HG02623 (cell line): Measurements from ENCODE around the gene SAXO1.

ENCODE experiments used
- ATAC-seq: cut with Tn5 transposase; IDR thresholded peaks from one replicate; pipeline ENCODE4 v1.9.1; 2021; ENCODE audit warnings: moderate library complexity; ENCODE audit not compliant: unreplicated experiment

SAXO1 gene

DNA sequence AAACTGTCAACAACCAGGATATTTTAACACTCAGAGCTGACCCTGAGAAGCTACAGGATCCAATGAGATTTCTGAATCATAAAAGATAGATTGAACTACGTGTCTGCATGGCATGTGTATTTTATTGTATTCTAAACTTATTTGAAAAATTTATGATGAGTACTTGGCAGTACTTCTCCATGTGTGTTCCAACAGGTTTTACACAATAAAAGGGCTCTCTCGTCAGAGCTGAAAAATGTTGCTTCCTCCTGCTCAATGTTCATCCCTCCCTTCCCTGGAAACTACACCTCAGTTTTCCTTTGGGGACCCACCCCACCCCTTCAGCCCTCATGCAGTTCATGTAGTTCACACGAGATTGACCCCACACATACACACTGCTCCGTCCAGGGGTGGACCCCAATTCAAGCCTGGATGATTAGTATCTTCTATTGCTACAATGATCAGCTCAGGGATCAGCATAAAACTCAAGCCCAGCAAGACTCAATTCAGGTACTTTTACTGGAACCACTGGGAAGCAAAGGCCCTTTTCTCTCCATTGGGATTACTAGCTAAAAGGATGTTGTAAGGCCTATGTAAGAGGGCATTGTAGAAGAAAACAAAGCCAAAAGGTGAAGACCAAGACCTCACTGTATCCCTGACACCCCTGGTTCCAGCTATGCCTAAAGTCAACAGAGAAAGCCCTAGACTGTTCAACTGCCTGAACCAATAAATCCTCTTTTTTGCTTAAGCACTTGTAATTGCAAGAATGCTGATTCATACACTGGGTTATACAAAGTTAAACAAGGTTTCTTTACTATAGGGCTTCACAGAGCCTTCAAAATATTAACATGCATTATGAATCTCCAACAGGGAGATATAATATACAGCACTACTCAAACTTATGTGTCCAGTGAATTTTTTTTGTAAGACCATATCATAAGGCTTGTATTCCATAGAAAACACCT is 112.6 kb downstream of the SAXO1 start:
- no peak for ATAC-seq

DNA sequence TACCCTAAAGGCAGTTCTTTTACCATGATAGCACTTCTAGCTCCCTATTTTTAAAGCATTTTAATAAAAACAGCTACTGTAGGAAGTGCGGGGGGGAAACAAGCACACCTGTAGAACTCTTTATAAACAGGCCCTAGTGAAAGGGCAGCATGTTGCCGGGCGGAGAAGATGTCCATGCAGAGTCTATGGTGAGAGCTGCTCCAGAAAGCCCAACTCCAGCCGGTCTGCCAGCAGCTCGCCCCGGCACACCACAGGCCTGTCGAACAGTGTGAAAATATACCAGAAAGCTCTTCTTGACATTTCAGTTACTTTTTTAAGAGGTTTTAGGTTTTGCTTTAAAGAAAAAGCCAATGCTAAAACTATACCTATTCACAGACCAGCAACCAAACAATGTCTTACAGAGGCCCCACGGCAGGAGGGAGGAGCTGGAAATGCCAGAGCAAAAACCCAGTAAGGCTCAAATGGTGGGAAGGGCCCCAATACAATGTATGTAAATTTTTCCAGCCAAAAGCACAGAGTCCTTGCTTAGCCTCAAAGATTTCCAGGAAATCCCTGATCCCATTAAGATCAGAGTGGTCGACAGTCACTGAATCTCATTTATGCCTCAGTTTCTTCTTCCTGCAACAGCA is 121.2 kb downstream of the SAXO1 start:
- no peak for ATAC-seq

DNA sequence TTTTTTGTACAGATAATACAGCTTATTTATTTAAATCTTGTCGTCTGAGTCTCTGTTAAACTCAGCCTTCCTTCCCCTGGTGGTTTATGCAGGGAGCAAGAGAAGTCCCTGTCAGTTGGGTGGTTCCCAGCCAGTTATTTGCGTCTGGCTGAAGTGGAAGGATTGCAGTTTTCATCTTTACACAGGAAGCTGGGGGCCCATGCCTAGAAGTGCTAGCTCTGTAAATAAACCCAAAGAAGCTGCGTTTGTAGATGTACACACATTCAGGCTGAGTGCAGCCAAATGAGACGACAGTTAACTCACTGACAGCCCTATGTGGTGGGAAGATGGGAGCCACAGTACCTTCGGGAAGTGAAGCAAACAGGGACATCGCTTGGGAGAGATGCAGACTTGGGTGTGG is 122.1 kb downstream of the SAXO1 start:
- ATAC-seq: no peak

DNA sequence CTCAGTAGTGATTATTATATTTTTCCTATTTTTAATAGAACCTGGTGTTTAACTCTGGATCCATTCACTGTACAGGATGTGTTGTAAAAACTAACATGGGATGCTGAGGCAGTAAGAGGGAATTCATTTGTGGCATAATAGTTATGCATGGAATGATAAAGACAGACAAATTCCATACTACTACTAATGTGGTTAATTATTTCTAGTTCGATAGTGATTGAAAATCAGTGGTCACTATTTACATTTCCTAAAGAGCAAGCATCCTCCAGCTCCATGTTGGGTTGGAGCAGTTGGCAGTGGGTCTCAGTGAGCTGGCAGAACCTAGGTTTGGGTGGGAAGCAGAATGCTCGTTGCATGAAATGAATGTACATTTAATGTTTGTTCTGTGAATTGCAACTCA is 122.6 kb downstream of the SAXO1 start:
- ATAC-seq: no peak

DNA sequence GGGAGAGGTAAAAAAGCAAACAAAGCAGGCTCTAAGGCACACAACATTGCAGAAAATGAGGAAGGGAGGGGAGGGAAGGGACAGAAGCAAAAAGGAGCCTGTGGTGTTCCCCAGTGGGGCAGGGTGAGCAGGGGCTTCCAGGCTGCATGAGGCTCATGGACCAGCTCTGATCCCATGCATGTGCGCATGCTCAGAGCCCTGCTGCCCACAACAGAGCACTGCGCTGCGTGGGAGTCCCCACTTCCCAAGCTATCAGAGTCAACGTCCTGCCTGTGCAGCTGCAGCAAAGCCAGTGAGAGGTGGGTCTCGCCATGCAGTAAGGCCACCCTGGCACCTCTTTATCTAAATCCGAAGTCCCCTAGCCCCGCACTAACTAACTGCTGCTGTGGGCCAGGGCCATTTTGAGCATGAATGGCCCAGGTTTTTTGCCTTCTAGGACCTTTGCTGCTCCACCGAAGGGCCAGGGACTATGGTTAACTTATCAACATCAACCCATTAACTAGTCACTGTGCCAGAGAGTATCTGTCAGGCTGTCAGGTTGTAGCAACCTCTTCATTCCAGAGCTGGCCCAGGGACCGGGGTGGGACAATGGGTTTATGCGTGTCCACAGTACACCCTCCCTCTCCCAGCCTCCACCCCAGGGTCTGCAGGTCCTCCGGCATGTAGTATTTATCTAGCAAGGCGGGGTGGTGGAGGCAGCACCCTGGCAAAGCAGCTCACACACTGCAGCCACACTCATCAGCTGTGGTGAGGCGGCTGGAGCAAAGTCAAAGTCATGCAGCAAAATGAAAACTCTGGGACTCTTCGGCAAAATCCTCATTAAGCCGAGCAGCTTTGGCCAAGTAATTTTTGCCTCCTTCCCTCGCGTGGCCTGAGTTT is 123.6 kb downstream of the SAXO1 start:
- no peak for ATAC-seq

DNA sequence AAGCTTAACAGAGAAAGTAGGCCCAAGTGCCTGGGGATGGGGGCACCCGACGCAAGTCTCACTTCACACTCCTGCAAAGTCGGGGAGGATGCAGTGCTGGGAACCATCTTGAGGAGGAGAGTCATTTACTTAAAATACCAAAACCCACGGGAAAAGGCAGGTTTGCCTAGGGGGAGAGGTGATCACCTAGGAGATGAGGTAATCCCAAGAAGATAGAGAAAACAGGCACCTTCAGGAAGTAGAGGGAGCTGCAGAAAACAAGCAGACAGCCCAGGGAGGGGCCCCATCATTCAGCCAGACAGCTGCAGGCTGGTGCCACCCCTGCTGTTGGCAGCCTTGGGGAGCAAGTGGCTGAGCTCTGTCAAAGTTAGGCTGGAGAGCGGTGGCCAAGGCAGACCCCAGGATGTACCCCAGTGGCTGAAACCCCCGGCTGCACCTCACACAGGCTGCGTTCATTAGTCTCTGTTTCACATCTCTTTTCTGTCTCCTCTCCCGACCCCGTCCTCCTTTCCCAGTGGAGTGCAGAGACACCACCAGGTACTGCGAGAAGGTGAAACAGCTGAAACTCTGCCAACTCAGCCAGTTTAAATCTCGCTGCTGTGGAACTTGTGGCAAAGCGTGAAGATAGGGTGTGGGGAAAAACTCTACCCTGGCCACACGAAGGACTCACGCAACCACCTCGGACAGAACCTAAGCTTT is 124.9 kb downstream of the SAXO1 start:
- no peak for ATAC-seq

DNA sequence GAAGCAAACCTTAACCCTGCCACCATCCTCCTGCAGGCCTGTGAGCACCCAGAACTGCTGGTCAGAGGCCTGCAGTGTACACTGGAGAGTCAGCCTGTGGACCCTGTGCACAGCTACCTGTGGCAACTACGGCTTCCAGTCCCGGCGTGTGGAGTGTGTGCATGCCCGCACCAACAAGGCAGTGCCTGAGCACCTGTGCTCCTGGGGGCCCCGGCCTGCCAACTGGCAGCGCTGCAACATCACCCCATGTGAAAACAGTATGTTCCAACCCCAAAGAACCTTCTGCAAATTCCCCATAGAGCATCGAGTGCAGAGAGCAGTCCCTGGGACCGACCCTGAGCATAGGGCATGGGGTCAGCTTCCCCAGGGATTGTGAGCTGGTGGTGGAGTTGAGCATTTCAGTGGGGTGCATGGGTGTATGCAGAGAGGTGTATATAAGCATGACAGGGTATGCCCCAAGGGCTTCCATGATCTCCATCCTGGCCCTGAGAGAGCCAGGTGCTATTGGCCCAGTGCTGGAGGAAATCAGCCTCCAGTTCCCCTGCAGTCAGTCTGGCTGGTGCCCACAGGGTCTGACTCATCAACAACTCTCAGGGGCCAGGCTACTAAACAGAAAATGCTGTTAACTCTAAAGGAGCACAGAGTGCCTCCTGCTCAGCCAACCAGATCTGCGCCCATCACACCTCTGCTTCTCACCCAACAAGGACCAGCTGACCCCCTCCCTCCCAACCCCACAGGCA is 126.2 kb downstream of the SAXO1 start:
- ATAC-seq: no peak

DNA sequence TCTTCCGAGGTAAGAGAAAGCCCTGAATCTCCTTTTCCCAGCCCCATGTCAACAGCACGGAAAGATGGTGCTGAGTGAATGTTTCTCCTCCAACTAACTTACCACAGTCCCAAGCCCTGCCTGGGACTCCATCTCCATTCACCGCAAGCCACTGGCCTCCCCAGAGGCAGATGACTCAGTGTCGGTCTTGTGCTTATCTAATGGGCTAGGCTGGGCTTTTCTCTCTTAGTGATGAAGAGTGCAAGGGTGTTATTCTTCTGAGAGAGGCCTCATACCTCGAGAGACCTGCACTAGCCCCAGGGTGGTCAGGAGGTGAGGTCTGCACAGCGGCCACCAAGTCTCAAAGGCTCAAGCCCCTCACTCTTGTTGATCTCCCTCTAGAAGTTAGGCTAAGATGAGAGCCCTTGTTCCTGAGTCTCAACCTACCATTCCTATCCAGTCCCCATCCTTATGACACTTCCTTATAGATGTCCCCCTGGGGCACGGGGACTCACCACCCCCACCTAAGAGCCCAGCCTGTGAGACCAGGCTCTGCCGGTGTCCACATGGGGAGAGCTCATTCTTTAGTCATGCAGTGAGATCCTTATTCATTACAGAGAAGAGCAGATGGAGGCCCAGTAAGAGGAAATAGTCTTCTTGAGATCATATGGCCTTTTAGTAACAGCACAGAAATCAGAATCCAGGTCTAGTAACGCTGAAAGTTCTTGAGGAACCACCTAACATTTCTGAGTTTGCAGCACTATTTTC is 127.0 kb downstream of the SAXO1 start:
- no peak for ATAC-seq

DNA sequence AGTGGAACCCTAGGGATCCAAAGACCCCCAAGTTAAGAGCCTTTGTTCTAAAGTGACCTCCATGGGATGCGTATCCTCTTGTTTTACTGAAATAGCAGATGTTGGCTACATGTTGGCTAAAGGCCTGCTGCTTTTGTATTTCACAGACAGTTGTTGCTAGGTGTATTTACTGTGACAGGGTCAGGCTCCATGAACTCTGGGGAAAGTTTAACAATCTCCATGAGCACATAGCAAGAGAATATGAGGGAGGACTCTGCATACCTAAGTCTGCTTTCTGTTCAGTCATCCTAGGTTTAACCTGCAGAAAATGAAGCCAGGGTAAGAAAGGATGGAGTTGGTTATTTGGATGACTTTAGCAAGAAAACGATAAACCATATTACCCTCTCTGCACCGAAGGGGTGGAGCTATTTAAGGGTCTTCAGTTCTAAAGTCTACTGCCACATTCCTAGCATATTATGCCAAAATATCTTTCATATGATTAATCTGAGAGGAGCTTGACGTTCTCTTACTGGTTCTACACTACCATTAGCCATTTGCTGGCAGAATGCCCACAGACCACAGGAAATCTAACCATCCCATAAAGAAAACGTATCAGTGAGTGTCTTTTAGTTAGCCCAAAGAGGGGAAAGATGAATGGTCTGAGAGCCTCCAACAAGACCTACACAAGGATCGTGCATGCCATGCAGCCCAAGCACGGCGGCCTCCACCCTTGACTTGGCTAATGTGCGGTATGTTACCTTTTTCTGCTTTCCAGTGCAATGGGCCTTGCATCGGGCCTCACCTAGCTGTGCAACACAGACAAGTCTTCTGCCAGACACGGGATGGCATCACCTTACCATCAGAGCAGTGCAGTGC is 127.8 kb downstream of the SAXO1 start:
- ATAC-seq: no peak

DNA sequence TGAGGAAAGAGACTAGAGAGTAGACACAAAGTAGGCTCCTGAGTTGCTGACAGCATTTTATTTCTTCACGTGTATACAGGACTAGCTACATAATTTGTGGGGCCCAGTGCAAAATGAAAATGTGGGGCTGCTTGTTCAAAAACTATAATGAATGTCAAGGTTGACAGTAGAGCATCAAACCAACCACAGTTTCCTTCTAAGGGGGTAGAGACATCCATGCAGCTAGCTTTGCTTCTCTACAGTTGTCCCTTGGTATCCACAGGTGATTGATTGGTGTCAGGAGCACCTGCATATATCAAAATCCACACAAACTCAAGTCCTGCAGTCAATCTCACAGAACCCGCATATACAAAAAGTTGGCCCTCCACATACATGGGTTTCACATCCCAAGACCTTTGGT is 129.6 kb downstream of the SAXO1 start:
- no peak for ATAC-seq

DNA sequence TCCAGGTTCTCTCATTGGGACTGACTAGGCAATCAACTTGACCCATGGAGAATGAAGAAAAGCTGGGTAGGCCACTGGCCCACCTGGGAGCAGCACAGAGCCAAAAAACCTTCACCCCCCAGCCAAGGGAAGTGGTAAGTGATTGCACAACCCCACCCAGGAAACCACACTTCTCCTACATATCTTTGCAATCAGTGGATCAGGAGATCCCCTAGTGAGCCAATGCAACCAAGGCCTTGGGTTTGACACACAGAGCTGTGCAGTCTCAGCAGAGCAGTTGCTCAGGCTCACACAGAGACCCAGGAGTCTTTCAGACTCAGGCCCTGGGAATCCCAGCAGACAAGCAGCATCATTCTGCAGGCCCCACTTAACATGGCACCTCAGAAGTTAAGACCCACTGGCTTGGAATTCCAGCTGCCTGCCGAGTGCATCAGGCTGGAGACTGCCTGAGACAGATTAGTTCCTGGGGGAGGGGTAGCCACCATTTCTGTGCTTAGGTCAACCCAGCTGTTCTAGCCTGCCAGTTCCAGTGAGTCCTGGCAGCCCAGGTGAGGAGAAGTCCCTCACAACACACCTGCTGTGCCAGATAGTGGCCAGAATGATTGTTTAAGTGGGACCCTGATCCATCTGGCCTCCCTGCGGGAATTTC is 136.4 kb downstream of the SAXO1 start:
- no peak for ATAC-seq

DNA sequence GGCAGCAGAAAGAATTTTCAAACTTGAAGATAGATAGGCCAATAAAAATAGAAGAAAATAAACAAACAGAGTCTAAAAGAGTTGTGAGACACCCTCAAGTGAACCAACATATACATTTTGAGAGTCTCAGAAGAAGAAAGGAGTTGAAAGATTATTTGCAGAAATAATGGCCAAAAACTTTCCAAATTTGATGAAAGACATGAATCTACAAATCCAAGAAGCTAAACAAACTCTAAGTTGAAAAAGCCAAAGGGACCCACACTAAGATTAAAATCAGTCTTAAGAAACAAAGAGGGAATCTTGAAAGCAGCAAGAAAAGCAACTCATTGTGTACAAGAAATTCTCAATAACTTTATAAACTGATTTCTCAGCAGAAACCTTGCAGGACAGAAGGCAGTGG is 137.0 kb downstream of the SAXO1 start:
- no peak for ATAC-seq

DNA sequence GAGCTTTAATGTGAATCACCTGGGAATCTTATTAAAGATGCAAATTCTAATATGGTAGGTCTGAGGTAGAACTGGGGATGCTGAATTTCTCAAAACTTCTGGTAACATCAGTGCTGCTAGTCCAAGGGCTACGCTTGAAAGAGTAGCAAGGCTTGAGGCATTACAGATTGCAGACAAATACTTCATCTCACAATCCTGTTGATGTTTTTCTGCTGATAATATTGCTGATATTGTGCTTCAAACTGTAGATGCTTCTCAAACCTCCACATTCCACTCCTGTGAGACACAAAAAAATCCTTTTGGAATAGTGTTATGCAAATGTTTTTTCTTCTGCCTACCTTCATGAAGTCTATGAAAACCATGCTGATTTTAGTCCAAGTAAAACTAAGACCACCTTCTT is 139.5 kb downstream of the SAXO1 start:
- no peak for ATAC-seq

DNA sequence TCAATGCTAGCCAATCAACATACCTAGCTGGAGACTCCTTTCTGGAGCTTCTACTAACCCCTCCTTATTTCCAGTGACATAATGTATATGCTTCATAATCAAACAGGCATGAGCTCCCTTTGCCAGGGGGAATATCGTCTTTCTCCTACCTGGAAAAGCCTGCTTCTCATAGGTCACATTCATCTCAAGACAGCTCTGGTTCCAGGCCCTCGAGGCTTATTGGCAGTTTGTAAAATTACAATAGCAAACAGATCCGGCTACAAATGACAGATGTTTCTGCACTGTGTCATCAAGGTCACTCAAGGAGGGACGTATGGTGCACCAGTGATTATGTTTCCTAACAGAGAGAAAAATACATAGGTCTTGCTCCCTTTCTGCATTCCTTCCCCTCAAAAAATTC is 140.0 kb downstream of the SAXO1 start:
- ATAC-seq: no peak

DNA sequence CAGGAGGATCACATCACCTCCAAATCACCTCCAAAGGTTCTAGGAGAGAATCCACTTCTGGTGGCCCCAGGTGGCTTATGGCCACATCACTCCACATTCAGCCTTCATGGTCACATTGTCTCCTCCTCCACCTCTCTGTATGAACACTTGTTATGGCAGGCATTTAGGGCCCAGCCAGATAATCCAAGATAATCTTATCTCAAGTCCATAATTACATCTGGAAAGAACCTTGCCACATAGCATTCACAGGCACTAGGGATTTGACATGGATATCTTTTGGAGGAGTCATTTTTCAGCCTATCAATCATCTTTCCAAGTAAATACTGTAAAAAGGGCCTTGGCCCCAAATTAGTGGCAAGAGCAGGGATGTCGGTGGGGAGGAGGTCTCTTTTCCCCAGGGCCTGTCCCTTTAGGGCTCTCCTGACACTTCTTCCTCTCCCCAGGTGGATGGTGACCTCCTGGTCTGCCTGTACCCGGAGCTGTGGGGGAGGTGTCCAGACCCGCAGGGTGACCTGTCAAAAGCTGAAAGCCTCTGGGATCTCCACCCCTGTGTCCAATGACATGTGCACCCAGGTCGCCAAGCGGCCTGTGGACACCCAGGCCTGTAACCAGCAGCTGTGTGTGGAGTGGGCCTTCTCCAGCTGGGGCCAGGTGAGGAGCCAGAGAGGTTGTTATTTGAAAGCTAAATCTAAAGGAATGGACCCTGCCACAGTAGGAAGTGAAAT is 140.9 kb downstream of the SAXO1 start:
- ATAC-seq: no peak

DNA sequence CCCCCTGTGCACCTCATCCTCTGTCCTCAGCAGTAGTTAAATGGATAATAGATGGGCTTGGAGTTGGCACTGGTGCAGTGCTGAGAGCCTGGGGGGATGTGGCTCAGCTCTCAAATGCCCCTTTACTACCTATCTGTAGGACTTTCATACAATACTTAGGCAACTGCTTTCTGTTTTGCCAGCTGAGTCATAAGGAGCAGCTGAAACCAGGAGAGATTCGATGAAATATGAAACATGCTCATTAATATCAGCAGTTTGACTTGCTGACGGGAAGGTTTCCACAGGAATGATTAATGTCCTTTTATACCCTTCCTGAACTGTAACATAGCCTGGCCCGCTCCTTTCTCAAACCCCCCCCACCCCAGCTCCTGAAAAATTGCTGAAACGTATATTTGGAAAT is 142.6 kb downstream of the SAXO1 start:
- ATAC-seq: peak; percentile 66

DNA sequence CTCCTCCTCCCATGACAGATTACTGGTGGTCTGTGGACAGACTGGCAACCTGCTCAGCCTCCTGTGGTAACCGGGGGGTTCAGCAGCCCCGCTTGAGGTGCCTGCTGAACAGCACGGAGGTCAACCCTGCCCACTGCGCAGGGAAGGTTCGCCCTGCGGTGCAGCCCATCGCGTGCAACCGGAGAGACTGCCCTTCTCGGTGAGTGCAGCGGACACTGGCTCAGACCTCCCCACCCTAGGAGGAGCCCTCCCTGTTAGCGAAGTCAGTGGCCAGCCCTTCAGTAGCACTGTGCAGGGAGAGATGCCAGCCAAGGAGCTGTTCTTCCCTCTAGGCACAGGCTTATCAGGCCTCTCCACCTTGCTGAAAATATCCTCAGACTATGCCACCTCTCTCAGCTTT is 143.5 kb downstream of the SAXO1 start:
- no peak for ATAC-seq
